ENCODE measurements around the gene LYL1. TPM values are rescaled to one million over a fixed set of nuclear protein-coding genes. Genes with fewer than 3 reads are reported as not detected.

The LYL1 gene
- total and polyA plus RNA-seq, 9 of the 15 experiments (the other 6 are each of a cell fraction or from before 2014, with no cell fraction given) = 1.3 to 266 (median 34.0) TPM

DNA sequence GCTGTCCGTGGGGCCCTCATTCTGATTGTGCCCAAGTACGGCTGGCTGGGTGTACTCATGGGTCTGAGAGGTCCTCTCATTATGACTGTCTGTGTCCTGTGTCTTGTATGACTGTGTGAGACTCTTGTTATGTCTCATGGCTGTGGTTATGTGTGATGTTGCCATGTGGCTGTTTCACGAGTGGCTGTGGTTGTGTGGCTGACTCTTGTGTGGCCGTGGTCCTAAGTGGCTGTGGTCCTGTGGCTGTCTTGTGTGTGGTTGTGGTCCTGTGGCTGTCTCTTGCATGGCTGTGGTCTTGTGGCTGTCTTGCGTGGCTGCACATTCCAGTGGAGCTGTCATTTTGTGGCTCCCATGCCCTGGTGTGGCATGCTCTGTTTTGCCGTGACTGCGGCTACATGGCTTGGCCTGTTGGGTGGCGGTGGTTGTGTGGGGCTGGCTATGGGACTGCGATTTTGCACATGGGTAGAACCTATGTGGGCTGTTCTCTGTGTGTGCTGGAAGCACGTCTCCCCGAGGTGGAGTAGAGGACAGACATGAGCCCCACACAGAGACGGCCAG is 2.5 kb downstream of the LYL1 start (continued):
- TF ChIP-seq, protein P1, sequence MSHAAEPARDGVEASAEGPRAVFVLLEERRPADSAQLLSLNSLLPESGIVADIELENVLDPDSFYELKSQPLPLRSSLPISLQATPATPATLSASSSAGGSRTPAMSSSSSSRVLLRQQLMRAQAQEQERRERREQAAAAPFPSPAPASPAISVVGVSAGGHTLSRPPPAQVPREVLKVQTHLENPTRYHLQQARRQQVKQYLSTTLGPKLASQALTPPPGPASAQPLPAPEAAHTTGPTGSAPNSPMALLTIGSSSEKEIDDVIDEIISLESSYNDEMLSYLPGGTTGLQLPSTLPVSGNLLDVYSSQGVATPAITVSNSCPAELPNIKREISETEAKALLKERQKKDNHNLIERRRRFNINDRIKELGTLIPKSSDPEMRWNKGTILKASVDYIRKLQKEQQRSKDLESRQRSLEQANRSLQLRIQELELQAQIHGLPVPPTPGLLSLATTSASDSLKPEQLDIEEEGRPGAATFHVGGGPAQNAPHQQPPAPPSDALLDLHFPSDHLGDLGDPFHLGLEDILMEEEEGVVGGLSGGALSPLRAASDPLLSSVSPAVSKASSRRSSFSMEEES (CRISPR knock-in tag; IDR thresholded peaks at IDR 0.05) = no peak
- TF ChIP-seq PTRF (tag; IDR thresholded peaks at IDR 0.05) (no peak), RAD21 (CRISPR knock-in tag; conservative IDR thresholded peaks at IDR 0.05 in 1 of 2, IDR thresholded peaks at IDR 0.05 in 1 of 2) (no peak), SMAD2 (IDR thresholded peaks at IDR 0.05; ENCODE audit: low read depth, low read length) (no peak), MAFG (tag; conservative IDR thresholded peaks at IDR 0.05) (no peak), SAP30 (IDR thresholded peaks at IDR 0.05; ENCODE audit: borderline replicate concordance, insufficient read depth, low read depth, low read length, poor library complexity, severe bottlenecking) (no peak), PCBP2 (IDR thresholded peaks at IDR 0.05; ENCODE audit: low read depth, low read length, poor library complexity, severe bottlenecking) (no peak), IRF2 (CRISPR knock-in tag; IDR thresholded peaks at IDR 0.05) (no peak), RFX5 (IDR thresholded peaks at IDR 0.05; ENCODE audit: low read depth, low read length) (no peak), NEUROD1 (IDR thresholded peaks at IDR 0.05; ENCODE audit: borderline replicate concordance, low read depth, low read length, partially characterized antibody) (no peak), CEBPG (CRISPR knock-in tag; IDR thresholded peaks at IDR 0.05) (no peak), CEBPG (tag; conservative IDR thresholded peaks at IDR 0.05 in 1 of 2, IDR thresholded peaks at IDR 0.05 in 1 of 2) (no peak), FOXP1 (CRISPR knock-in tag; IDR thresholded peaks at IDR 0.05) (peak; percentile 24; the same call in 1 of the 2 replicates), SNRNP70 (optimal IDR thresholded peaks at IDR 0.05; ENCODE audit: low read depth, low read length) (no peak), SREBF2 (CRISPR knock-in tag; IDR thresholded peaks at IDR 0.05) (no peak), ETS2 (tag; IDR thresholded peaks at IDR 0.05; ENCODE audit: borderline replicate concordance, poor library complexity, severe bottlenecking) (no peak), ZNF764 (CRISPR knock-in tag; IDR thresholded peaks at IDR 0.05; ENCODE audit: low read depth) (no peak), ETV6 (IDR thresholded peaks at IDR 0.05; ENCODE audit: borderline replicate concordance in 1 of 2, low read depth in 2 of 2, low read length in 1 of 2) (no peak; a peak in 1 of 4 replicates), ETV6 (CRISPR knock-in tag; IDR thresholded peaks at IDR 0.05; ENCODE audit: borderline replicate concordance) (no peak), DACH1 (IDR thresholded peaks at IDR 0.05; ENCODE audit: partially characterized antibody) (no peak)
- TF ChIP-seq, protein P2, sequence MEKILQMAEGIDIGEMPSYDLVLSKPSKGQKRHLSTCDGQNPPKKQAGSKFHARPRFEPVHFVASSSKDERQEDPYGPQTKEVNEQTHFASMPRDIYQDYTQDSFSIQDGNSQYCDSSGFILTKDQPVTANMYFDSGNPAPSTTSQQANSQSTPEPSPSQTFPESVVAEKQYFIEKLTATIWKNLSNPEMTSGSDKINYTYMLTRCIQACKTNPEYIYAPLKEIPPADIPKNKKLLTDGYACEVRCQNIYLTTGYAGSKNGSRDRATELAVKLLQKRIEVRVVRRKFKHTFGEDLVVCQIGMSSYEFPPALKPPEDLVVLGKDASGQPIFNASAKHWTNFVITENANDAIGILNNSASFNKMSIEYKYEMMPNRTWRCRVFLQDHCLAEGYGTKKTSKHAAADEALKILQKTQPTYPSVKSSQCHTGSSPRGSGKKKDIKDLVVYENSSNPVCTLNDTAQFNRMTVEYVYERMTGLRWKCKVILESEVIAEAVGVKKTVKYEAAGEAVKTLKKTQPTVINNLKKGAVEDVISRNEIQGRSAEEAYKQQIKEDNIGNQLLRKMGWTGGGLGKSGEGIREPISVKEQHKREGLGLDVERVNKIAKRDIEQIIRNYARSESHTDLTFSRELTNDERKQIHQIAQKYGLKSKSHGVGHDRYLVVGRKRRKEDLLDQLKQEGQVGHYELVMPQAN (IDR thresholded peaks at IDR 0.05; ENCODE audit: borderline replicate concordance) = no peak; the same call in 1 of the 2 replicates
- TF ChIP-seq, protein P3, sequence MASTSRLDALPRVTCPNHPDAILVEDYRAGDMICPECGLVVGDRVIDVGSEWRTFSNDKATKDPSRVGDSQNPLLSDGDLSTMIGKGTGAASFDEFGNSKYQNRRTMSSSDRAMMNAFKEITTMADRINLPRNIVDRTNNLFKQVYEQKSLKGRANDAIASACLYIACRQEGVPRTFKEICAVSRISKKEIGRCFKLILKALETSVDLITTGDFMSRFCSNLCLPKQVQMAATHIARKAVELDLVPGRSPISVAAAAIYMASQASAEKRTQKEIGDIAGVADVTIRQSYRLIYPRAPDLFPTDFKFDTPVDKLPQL (IDR thresholded peaks at IDR 0.05; ENCODE audit: extremely low read depth, insufficient read length) = no peak
- TF ChIP-seq, protein P4, sequence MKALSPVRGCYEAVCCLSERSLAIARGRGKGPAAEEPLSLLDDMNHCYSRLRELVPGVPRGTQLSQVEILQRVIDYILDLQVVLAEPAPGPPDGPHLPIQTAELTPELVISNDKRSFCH (CRISPR knock-in tag; IDR thresholded peaks at IDR 0.05) = no peak
- TF ChIP-seq, protein P4 (tag; IDR thresholded peaks at IDR 0.05) = no peak

Measured in K562 (cell line).